SK-N-MC (cell line): Measurements from ENCODE around the gene CCR8.

ENCODE experiments used
- EZH2 ChIP-seq: fragments of 200-600 bp; sonication (generic); IDR thresholded peaks from one replicate; pipeline ENCODE4 v1.6.1; 2017; ENCODE audit warnings: antibody characterized with exemption
- FOXP2 ChIP-seq: optimal IDR thresholded peaks from 2 replicates; pipeline ENCODE3; 2011; ENCODE audit warnings: mild to moderate bottlenecking, moderate library complexity; ENCODE audit not compliant: insufficient read depth; ENCODE audit errors: extremely low read length, control extremely low read depth
- POLR2AphosphoS5 ChIP-seq: IDR thresholded peaks from 2 replicates; pipeline ENCODE4 v1.6.1; 2012; ENCODE audit warnings: mild to moderate bottlenecking, low read depth, low read length, borderline replicate concordance

GRCh38 chr3:39313289-39313688 lies 16.2 kb upstream of the CCR8 start:
- TF ChIP-seq EZH2 (no peak), POLR2AphosphoS5 (no peak), FOXP2 (no peak)
